22Rv1 (cell line): ENCODE measurements around the gene TMPRSS11A.
A peak's percentile ranks its signal among the peaks of the same experiment; 100 is the strongest.

ENCODE experiments used
- H3K27ac ChIP-seq: fragments of 450-650 bp; 2 replicates; pipeline ENCODE4 v1.5.1; 2017
- ZFX ChIP-seq: fragments of 450-650 bp; IDR thresholded peaks from 2 replicates; pipeline ENCODE4 v1.6.1; 2017; ENCODE audit warnings: antibody characterized with exemption, borderline replicate concordance
- TF ChIP-seq, protein P1 (sequence below): fragments of 450-650 bp; IDR thresholded peaks from 2 replicates; pipeline ENCODE4 v1.5.1; 2017; ENCODE audit warnings: mild to moderate bottlenecking

TMPRSS11A gene

DNA sequence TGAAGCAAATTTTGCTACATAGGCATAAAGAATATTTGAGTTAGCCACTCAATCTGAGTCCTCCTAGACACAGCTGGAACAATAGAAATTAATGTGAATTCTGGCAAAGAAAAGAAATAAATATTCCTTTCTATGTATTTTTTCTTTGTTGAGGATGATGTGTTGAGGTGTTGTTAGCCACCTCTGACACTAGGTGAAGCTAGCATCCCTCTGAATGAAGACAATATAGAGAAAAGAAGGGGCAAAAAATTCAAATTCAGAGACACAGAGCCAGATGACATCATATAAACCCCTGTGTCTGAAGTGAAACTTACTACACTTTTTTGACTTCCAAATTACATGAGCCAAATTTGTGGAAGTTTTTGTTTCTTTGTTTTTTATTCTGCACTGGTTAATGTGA is 44.9 kb downstream of the TMPRSS11A start:
- H3K27ac ChIP-seq: no peak overlapping the region
- TF ChIP-seq, protein P1, sequence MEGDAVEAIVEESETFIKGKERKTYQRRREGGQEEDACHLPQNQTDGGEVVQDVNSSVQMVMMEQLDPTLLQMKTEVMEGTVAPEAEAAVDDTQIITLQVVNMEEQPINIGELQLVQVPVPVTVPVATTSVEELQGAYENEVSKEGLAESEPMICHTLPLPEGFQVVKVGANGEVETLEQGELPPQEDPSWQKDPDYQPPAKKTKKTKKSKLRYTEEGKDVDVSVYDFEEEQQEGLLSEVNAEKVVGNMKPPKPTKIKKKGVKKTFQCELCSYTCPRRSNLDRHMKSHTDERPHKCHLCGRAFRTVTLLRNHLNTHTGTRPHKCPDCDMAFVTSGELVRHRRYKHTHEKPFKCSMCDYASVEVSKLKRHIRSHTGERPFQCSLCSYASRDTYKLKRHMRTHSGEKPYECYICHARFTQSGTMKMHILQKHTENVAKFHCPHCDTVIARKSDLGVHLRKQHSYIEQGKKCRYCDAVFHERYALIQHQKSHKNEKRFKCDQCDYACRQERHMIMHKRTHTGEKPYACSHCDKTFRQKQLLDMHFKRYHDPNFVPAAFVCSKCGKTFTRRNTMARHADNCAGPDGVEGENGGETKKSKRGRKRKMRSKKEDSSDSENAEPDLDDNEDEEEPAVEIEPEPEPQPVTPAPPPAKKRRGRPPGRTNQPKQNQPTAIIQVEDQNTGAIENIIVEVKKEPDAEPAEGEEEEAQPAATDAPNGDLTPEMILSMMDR: peak; percentile 53
- TF ChIP-seq ZFX: no peak

DNA sequence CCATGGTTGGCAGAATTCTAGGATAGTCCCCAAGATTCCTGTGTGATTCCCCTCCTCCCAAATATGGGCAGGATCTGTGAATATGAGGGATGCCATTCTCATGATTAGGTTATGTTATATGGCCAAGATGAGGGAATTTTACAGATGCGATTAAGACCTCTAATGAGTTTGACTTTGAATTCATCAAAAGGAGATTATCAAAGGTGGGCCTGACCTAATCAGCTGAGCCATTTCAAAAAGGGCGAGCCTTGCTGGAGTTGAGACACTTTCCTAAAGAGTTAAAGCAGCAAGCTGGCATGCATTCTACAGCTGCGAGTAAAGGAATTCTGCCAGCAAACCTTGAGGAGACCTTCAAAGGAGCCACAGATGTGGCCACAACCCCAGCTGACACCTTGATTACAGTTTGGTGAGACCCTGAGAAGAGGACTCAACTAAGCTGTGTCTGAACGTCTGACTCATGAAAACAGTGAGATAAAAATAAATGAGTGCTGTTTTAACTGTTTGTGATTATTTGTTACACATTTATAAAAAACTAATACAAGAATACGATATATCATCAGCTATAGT is 47.8 kb downstream of the TMPRSS11A start:
- H3K27ac ChIP-seq: no peak overlapping the region
- no peak for TF ChIP-seq ZFX
- TF ChIP-seq, protein P1: no peak

DNA sequence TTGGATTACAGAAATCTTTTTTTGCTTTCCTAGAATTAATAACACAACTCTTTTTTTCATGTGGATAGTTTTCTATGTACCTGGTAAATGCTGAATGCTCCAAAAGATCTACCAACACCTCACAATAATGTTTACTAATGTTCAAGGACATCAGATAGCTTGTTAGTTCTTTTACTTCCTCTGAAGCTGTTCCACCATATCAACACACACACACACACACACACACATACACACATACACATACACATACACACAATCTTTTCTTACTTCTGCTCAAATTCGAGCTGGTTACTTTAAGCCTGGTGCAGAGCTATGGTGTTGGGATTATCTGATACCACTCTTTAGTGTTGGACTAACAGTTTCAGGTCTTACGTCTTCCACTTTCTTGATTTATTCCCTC is 51.2 kb downstream of the TMPRSS11A start:
- H3K27ac ChIP-seq: no peak overlapping the region
- TF ChIP-seq, protein P1: no peak
- TF ChIP-seq ZFX: no peak

DNA sequence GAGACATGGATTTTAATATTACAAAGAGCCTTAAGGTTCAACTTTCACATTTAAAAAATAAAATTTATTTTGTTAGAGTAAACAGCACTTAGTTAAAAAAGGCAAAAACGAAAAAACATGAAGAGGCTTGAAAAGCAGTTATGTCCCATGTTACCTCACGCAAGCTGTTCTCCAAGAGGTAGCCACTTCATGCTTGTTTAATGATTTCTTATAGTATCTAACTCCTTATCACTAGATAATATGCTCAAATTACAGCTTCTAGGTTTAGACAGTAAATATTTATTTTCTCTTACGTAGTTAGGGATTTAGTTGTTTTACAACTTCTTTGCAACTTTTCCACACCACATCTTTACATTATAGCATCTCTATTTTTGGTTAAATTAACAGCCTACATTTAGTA is 51.7 kb downstream of the TMPRSS11A start:
- TF ChIP-seq, protein P1: no peak
- no peak for TF ChIP-seq ZFX
- no peak overlapping the region for H3K27ac ChIP-seq

DNA sequence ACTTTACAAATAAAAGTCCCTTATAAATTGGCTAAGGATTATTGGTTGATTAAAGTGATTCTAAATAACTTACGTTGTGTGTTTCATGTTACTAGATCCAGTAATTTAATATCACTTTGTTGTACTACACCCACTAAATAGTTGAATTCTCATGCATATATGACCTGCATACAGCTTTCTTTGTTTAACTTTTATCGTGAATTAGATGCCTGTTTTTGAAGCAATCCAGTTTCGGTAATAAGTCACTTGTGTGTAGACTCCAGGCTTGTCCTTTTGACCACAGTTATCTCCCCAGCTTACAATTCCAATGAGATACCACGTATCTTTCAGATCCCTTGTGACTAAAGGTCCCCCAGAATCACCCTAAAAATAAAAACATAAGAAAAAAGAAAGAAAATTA is 52.2 kb downstream of the TMPRSS11A start:
- TF ChIP-seq, protein P1: no peak
- no peak for TF ChIP-seq ZFX

DNA sequence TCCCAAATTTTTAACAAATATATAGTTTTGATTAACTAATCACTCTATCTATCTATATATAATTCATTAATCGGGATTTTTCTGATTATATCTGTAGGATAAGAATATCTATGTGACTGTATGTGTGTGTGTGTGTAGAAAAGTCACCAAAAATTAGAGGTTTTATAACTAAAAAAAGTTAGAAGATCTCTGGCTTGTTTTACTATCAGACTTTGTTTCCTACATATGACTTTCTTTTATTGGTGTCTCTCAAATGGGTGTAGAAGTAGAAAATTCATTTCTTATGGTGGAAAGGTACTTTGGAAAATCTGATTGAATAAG is 52.7 kb downstream of the TMPRSS11A start:
- no peak overlapping the region for H3K27ac ChIP-seq
- TF ChIP-seq ZFX: no peak
- TF ChIP-seq, protein P1: peak; percentile 49; the same call in 1 of the 2 replicates

More for the DNA sequence above, 52.2 kb downstream of the TMPRSS11A start:
- no peak overlapping the region for H3K27ac ChIP-seq

DNA sequence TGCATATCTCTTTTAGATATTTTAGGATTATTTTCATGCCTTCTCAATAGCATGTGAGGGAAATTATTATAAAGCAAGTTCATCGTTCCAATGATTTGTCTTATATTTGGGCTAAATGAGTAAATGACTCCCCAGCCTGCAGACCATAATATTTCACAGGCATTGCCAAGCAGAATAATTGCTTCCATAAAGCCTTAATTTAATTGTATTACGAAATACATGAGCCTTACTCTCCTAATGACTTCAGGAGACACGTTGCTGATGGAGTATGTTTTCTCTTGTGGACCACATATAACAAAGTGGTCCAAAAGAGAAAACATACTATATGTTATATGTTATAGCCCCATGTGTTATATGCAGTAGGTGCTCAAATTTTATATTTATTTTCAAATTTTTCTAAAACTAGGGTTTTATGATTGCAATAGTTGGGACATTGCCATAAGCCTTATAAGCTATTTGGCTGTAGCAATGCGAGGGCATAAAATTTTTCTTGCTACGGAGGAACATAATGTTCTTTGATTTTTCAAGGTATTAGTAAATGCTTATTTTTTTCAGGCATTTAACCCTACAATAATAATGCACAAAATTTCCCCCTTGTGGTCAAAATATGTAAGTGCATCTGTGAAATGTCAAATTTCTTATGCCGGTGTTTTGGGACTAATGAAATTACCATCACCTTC is 53.2 kb downstream of the TMPRSS11A start:
- no peak for TF ChIP-seq ZFX
- TF ChIP-seq, protein P1: peak; percentile 76

More for the DNA sequence above, 53.2 kb downstream of the TMPRSS11A start:
- H3K27ac ChIP-seq: no peak overlapping the region
